Measurements from ENCODE around the gene CAMK2N2. TPM values are rescaled to one million over a fixed set of nuclear protein-coding genes. Genes with fewer than 3 reads are reported as not detected.

The CAMK2N2 gene
- 0.11 TPM in 1 of 2 replicates, not detected in the other for total RNA-seq (2014; rRNA removed; shearing (Covaris generic))
- 0.14 TPM in 1 of 2 replicates, not detected in the other for polyA plus RNA-seq (2016; fragmentation: Nextera tagmentation; extraction: Ambion mirVana)

DNA sequence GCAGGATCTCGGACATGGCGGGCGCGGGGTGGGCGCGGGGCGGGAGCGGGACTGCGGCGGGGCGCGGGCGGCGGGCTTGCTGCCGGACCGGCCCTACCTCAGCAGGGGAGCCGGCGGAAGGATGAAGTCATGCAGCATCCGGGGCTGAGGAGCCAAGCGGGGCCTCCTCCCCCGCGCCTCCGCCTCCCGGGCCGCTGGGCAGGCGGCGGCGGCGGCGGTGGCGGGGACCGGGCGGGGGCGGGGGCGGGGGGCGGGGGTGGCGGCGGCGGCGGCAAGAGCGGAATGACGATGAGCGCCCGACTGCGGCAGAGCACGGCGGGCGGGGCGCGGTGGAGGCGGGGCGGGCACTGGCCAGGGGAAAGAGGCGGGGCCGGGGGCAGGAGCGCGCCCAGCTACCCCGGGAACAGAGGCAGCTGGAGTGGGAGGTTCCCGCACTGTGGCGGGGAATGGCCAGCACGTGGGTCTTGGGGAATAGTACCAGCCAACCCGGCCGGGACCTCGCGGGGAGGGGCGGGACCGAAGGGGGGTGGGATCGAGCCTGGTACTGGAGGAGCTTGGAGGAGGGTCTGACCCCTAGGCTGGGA, at the start of gene CAMK2N2:
Gene CAMK2N2 (minus strand): TSS at position 284 of the 584 bp plus-strand sequence. CDS start 268 bp downstream, at position 16.
- Histone ChIP-seq H3K9me2 (ENCODE audit: insufficient read depth) (no peaks in the 10 kb centered on the region), H3K9me3 (ENCODE audit: low read depth) (no peaks in the 10 kb centered on the region), H4K20me1 (ENCODE audit: insufficient read depth) (no peaks in the 10 kb centered on the region), H3K27ac (no peak within 1 kb of the TSS), H3F3A (ENCODE audit: insufficient read depth) (peaks cover 6% of the 10 kb centered on the region; the same call in 1 of the 2 replicates), H3K4me1 (ENCODE audit: insufficient read depth) (0 out of 2 replicates have a peak, but pooled peaks cover 2% of the 10 kb centered on the region), H3K27me3 (replicated peaks; ENCODE audit: insufficient read depth) (0 out of 2 replicates have a peak, but pooled peaks cover 4% of the 10 kb centered on the region), H2AFZ (peak within 1 kb of the TSS; percentile 75), H3K9ac (no peak within 1 kb of the TSS), H3K4me3 (peak within 1 kb of the TSS; percentile 72), H3K36me3 (ENCODE audit: low read depth) (no peaks in the 10 kb centered on the region), H3K79me2 (ENCODE audit: insufficient read depth) (no peaks in the 10 kb centered on the region), H3K4me2 (ENCODE audit: unreplicated experiment) (peak within 1 kb of the TSS; percentile 90)
- WGBS, 2 experiments (ENCODE audit: low coverage in 1 of 2, low lambda C conversion rate in 2 of 2, missing lambda C conversion rate in 2 of 2) = 1% methylated on average over 29 of the region's 67 CpGs; no CpG with 5 or more reads in 1 of the 2 experiments
- TF ChIP-seq EZH2 (IDR thresholded peaks at IDR 0.05; ENCODE audit: insufficient read depth, poor library complexity, severe bottlenecking) (no peak), EZH2phosphoT487 (IDR thresholded peaks at IDR 0.05; ENCODE audit: insufficient read depth, low read depth) (no peak)
- in situ Hi-C loops (cut with MboI) = no loop called here
- peak; percentile 73 for DNase-seq

- 85 to 88% methylated on average over 7 of the region's 7 CpGs for WGBS, 2 experiments (ENCODE audit: low coverage in 1 of 2, low lambda C conversion rate in 2 of 2, missing lambda C conversion rate in 2 of 2)
Measured at GRCh38 chr3:184308744-184309143, 47.4 kb upstream of the CAMK2N2 start.

DNA sequence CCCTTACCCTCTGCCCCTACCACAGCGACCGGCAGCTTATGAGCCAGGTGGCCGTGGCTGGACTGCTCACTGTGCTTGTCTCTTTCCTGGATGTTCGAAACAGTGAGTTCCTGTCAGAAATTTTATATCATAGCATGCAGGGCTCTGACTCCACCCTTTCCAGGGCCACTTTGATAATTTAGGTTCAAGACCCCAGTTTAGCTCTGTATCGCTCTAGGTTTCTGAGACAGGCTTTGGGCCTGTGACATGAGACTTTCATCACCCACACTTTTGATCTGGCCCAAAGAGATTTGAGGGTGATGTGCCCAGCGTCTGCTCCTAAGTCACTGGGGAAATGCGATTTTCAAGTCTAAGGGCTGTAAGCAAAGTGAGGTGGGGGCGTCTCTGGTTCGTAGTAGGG, 46.6 kb upstream of the CAMK2N2 start:
- H3K4me2 ChIP-seq (ENCODE audit: unreplicated experiment) = no peak overlapping the region
- H3K27ac ChIP-seq = no peak overlapping the region
- H4K20me1 ChIP-seq (ENCODE audit: insufficient read depth) = no peaks in the 10 kb centered on the region
- no peaks in the 10 kb centered on the region for H3K9me3 ChIP-seq (ENCODE audit: low read depth)
- TF ChIP-seq EZH2phosphoT487 (IDR thresholded peaks at IDR 0.05; ENCODE audit: insufficient read depth, low read depth) (no peak), EZH2 (IDR thresholded peaks at IDR 0.05; ENCODE audit: insufficient read depth, poor library complexity, severe bottlenecking) (no peak)
- H3K27me3 ChIP-seq (replicated peaks; ENCODE audit: insufficient read depth) = no peaks in the 10 kb centered on the region
- H3K36me3 ChIP-seq (ENCODE audit: low read depth) = peaks cover 49% of the 10 kb centered on the region
- 97 to 98% methylated on average over 9 of the region's 9 CpGs for WGBS, 2 experiments (ENCODE audit: low coverage in 1 of 2, low lambda C conversion rate in 2 of 2, missing lambda C conversion rate in 2 of 2)
- peaks cover 60% of the 10 kb centered on the region for H3F3A ChIP-seq (ENCODE audit: insufficient read depth)
- H3K4me3 ChIP-seq = no peak overlapping the region
- no peak overlapping the region for H2AFZ ChIP-seq
- no peaks in the 10 kb centered on the region for H3K9me2 ChIP-seq (ENCODE audit: insufficient read depth)
- H3K4me1 ChIP-seq (ENCODE audit: insufficient read depth) = no peaks in the 10 kb centered on the region
- DNase-seq = no peak
- in situ Hi-C loops (cut with MboI) = no loop called here
- H3K9ac ChIP-seq = no peak overlapping the region
- H3K79me2 ChIP-seq (ENCODE audit: insufficient read depth) = peaks cover 43% of the 10 kb centered on the region

More at GRCh38 chr3:184308744-184309143, 47.4 kb upstream of the CAMK2N2 start:
- Histone ChIP-seq H3K79me2 (ENCODE audit: insufficient read depth) (peaks cover 35% of the 10 kb centered on the region), H3K27me3 (replicated peaks; ENCODE audit: insufficient read depth) (no peaks in the 10 kb centered on the region), H3K36me3 (ENCODE audit: low read depth) (peaks cover 41% of the 10 kb centered on the region), H3K4me1 (ENCODE audit: insufficient read depth) (no peaks in the 10 kb centered on the region), H2AFZ (no peak overlapping the region), H3K9me3 (ENCODE audit: low read depth) (no peaks in the 10 kb centered on the region), H4K20me1 (ENCODE audit: insufficient read depth) (no peaks in the 10 kb centered on the region), H3F3A (ENCODE audit: insufficient read depth) (peaks cover 59% of the 10 kb centered on the region), H3K4me2 (ENCODE audit: unreplicated experiment) (no peak overlapping the region), H3K9ac (no peak overlapping the region), H3K27ac (no peak overlapping the region), H3K9me2 (ENCODE audit: insufficient read depth) (no peaks in the 10 kb centered on the region), H3K4me3 (no peak overlapping the region)
- no peak for TF ChIP-seq EZH2 (IDR thresholded peaks at IDR 0.05; ENCODE audit: insufficient read depth, poor library complexity, severe bottlenecking)
- no peak for DNase-seq
- in situ Hi-C loops (cut with MboI) = no loop called here

- in situ Hi-C loops (cut with MboI) = no loop called here
- Histone ChIP-seq H3K27ac (no peak overlapping the region), H3K9ac (no peak overlapping the region), H4K20me1 (ENCODE audit: insufficient read depth) (no peaks in the 10 kb centered on the region), H2AFZ (no peak overlapping the region), H3K27me3 (replicated peaks; ENCODE audit: insufficient read depth) (no peaks in the 10 kb centered on the region), H3K9me3 (ENCODE audit: low read depth) (no peaks in the 10 kb centered on the region), H3K4me3 (no peak overlapping the region), H3K4me2 (ENCODE audit: unreplicated experiment) (no peak overlapping the region), H3K4me1 (ENCODE audit: insufficient read depth) (0 out of 2 replicates have a peak, but pooled peaks cover 4% of the 10 kb centered on the region), H3K36me3 (ENCODE audit: low read depth) (peaks cover 64% of the 10 kb centered on the region), H3K9me2 (ENCODE audit: insufficient read depth) (no peaks in the 10 kb centered on the region), H3F3A (ENCODE audit: insufficient read depth) (peaks cover 58% of the 10 kb centered on the region), H3K79me2 (ENCODE audit: insufficient read depth) (peaks cover 57% of the 10 kb centered on the region)
- TF ChIP-seq EZH2phosphoT487 (IDR thresholded peaks at IDR 0.05; ENCODE audit: insufficient read depth, low read depth) (no peak), EZH2 (IDR thresholded peaks at IDR 0.05; ENCODE audit: insufficient read depth, poor library complexity, severe bottlenecking) (no peak)
- WGBS, 2 experiments (ENCODE audit: low coverage in 1 of 2, low lambda C conversion rate in 2 of 2, missing lambda C conversion rate in 2 of 2) = 99% methylated on average over 4 of the region's 4 CpGs
- no peak for DNase-seq
Measured at GRCh38 chr3:184306341-184306972, 45.1 kb upstream of the CAMK2N2 start.
